Kidney tubule cell (primary cell): ENCODE results near the gene SEMA6B.

Experiments used
- DNase-seq: peaks from one replicate; pipeline ENCODE4 v3.0.0-alpha.2; 2018; ENCODE audit warnings: low spot score

SEMA6B gene

DNA sequence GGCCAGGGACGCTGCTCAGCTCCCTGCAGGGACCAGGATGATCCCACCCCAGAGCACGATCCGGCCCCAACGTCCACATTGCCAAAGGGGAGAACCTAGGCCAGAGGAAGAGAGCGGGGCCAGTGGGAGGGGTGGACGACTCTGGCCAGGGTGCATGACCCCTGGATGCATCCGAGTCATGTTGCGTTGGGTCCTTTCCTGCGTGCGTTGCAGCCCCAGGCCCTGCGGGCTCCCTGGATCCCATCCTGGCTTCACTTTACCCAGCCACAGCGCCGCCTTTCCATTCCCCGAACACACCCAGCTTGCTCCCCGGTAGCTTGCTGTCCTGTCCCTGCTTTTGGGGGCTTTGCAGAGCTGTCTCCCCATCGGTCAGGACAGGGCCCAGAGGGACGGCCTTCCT lies 51.7 kb downstream of the SEMA6B start:
- no peak for DNase-seq

DNA sequence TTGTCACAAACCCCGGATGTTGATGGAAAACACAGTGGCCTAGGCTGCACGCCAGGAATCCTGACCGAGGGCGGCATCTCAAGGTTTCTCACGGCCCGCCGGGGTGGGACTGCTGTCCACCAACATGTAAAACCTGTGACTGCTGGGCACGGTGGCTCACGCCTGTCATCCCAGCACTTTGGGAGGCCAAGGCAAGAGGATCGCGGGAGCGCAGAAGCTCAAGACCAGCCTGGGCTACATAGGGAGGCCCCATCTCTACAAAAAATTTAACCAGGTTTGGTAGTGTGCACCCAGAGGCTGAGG lies 52.4 kb downstream of the SEMA6B start:
- no peak for DNase-seq

DNA sequence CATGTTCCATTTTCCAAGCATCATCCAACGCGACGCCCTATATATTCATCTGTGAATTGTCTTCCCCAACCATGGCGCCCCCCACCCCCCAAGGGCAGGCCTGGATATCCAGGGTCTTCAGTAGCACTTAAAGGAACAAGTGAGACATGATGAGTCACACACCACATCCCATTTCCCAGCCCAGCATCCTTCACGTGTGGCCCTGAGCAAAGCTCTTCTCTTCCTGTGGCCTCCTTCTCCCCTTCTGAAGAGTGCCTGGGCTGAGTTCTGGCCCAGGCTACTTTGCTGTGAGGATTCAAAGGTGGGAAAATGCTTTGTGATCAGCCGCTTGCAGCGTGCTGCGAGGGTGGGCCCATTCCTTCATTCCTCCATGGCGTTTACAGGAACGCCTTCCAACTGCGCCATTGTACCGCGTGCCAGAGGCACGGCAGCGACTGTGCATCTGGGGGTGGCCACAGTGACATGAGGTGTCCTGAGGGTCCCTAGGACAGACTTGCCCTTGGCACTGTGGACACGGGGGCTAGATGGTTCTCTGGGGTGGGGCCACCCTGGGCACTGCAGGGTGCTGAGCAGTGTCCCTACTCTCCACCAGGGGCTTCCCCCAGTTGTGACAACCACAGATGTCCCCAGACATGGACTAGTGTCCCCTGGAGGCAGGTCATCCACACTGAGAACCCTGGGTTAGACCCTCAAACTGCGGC lies 52.9 kb downstream of the SEMA6B start:
- DNase-seq: peak; percentile 56

DNA sequence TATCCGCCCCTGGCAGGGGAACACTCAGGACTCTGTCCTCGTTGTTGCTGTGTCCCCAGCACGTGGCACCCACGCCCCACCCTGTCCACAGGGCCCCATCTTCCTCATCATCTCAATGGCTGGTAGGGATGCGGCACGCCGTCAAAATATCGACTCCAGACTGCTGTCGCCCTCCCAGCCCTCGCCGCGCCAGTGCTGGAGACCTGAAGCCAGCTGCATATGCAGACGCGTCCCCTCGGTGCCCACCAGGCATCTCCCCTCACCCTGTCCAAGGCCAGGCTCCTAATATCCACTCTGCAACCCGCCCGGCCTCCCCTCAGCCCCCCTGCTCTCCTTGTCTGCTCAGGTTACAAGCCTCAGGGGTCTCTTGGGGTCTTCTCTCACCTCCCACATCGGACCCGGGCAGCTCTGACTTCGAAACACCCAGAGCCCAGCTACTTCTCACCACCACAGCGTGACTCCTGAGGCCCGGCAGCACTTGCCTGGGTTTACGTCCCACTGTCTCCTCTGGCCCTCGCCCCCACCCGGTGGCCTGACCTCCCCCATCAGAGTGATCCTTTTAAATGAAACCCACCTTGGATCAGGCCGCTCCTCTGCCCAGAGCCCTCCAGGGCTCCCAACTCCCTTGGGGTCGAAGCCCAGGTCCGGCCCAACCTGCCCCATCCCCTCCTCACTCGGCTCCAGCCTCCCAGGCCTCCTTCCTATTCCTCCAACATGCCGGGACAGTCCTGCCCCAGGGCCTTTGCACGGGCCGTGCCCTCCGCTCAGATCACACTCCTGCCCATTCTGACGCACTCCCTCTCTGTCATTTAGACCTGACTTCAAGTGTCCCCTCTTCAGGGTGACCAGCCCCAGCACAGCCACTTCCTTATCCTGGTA lies 53.7 kb downstream of the SEMA6B start:
- DNase-seq: no peak

DNA sequence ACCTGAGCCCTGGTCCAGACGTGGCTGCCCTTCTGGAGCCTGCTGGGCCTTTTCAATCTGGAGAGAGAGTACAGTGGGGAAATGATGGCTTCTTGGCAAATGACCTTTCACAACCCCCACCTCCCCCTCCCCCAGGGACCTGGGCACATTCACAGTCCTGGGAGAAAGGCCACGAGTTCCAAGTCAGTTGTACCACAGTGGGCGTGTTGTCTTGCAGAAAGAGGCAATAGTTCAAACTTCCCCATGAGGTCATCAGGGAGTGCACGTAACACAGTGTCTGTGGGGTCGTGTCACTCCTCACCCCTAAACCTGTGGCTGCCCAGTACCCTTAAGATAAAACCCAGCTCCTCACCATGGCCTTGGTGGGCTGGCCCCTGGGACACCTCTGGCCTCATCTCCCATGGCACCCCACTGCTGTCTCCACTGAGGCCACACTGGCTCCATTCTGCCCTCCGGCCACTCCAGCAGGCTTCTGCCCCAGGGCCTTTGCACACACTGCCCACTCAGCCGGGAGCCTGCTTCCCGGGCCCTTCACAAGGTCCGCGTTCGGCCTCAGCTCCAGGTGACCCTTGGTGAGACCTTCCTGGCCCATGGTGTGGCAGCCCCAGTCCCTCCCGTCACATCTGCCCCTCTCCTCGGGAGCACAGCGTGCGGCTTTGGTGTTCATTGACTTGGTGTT lies 54.5 kb downstream of the SEMA6B start:
- no peak for DNase-seq

DNA sequence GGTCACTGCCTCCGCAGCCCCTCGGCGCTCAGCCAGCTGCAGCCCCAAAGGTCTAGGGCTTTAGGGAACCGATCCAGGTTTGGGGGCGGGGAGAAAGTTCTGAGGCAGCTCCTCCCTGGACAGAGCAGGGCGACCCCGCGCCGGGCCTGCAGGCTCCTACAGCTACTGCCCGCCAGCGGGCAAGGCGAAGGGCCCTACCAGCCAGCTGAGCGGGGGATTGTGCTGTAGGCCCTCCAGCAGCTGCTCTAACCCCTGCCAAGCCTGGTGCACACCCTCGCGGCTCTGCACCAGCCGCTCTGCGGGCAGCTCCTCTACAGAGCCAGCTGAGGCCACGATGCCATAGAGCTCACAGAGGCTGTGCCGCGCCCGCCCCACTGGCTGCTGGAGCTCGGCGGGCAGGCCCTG lies 55.2 kb downstream of the SEMA6B start:
- no peak for DNase-seq

DNA sequence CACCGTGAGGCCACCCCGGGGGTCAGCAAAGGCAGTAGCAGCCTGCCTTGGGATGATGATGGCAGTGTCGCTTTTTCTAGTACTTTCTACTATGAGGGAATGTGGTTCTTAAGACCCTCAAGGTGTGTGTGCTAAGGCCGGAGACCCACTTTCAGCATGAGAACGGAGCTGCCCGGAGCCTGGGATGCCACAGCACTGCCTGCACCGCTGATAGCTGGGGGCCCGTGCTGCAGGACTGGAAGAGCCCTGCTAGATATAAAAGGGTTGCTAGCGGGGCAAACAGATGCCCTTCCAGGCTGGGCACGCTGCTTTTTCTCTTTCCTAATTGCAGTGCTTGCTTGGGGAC lies 55.7 kb downstream of the SEMA6B start:
- no peak for DNase-seq

DNA sequence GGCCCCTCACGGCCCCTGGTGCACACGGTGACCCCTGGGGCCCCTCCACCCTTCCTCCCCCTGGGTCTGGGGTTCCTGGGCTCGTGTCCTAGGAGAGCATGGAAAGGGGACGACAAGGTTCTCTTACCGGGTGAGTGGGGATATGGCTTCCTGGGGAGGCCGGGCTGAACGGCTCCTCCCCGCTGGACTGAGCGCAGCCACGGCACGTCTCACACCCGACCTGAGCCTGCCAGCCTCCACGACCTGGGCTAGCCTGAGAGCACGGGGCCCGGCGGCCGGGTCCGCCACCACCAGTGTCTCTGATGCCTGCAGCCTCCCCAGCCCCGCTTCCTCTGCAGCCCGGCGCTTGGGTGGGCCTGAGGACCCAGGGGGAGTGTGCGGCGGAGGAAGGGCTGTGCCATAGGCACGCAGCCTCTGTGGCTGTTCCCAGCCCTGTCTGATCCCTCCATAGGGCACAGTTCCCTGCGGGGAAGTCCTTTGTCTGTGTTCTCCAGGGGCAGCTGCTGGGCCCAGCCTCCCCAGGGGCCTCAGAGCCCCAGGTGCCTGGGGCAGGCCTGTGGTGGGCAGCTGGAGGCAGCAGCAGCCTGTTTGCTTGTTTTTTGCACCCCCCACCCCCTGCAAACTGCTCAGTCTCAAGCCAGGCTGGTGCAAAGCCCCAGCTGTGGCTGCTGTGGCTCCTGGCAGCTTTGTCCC lies 56.2 kb downstream of the SEMA6B start:
- DNase-seq: no peak

DNA sequence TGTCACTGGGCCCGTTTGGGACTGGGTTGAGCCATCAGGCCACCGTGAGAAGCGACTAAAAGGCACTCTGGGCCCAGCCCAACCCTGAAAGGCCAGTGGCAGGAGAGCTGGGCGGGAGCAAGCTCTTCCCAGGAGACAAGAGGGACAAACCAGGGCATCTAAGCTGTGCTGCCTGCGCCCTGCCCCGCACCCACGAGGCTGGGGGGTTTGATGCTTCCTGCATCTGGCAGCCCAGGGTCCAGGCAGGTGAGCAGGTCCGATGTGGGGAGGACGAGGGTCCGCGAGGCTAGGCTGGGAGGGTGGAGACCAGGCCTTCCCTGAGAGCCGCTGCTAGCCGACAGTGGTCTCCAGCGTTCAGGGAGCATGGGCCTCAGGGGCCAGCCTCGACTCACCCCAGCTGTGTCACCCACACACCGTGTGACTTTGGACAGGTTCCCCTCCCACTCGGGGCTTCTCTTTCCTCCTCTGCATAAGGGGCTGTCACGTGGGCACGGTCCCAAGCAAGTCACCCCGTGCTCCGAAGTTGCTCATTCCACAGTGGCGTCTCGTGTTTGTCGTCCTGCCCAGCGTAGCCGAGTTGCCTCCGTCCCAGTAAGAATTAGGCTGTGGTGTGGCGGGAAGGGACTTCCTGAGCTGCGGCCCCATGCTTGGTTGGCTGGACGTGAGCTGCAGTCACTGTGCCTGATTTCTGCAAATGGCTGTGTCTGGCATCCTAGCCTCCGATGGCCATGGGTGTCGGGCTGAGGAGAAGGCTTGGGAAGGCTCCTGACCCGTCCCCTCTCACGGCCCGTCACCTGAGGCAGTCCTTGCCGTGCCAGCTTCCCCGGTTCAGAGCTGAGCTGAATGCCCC lies 57.0 kb downstream of the SEMA6B start:
- no peak for DNase-seq

DNA sequence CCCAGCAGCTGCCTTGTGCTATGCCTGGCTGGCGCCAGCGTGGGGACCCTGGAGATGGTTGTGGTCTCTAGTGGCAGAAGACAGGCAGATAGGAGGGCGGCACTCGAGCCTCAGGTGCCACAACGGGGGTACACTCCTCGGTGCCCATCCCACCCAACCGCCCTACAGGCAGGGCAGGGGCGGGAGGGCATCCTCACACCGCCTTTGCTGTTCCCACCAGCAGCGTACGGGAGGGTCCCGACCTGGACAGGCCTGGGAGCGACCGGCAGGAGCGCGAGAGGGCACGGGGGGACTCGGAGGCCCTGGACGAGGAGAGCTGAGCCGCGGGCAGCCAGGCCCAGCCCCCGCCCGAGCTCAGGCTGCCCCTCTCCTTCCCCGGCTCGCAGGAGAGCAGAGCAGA lies 57.8 kb downstream of the SEMA6B start:
- DNase-seq: no peak

DNA sequence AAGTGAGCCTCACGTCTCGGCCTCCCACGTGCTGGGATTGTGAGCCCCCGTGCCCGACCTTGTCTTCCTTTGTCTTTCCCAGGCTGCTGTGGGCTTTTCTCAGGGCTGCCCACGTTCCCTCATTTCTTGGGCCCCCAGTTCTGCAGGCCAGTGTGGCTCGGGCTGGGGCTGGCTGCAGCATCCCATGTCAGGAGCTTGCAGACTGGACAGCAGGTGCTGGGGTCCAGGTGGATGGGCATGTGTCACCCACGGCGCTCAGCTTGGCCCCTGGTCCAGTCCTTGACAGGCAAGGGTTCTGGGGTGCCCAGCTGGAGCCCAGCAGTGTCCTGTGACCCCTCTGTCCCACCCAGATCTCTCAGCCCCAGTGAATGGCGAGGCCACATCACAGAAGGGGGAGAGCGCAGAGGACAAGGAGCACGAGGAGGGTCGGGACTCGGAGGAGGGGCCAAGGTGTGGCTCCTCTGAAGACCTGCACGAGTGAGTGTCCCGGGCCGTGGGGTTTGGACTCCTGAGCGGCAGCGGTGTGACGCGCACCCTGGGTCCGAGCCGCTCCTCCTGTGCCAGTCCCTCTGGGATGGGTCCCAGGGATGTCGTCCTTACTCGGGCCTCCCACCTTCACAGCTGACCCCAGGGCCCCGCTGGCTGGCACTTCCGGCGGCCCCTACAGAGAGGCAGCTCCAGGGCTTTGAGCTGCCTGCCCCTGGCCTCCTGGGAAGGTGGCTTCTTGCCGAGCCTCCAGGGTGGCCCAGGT lies 58.5 kb downstream of the SEMA6B start:
- no peak for DNase-seq

DNA sequence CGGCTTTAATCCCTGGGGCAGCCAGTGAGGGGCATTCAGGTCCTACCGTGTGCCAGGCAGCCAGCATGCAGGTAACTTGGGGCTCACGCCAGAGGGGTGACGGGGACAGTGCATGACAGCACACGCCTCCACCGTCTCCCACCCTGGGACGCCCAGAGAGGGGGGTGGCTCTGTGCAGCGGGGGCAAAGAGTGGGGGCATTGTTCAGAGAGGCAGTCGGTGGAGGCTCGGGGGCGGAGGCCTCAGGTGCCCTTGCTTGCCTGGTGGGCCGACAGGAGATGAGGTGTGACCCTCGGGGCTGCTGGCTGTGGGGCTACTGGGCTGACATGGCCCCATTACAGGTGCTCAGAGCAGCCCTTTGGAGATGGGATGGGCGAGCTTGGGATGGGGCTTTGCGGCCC lies 59.6 kb downstream of the SEMA6B start:
- DNase-seq: no peak

DNA sequence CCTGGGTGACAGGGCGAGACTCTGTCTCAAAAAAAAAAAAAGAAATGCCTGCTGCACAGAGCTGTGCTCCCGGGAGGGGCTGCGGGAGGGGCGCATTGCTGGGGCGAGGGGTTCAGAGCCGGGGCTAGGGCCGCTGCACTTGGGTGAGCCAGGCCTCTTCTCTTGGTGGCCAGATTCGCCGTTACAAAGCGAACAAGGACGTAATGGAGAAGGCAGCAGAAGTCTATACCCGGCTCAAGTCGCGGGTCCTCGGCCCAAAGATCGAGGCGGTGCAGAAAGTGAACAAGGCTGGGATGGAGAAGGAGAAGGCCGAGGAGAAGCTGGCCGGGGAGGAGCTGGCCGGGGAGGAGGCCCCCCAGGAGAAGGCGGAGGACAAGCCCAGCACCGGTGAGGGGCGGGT lies 60.2 kb downstream of the SEMA6B start:
- no peak for DNase-seq

DNA sequence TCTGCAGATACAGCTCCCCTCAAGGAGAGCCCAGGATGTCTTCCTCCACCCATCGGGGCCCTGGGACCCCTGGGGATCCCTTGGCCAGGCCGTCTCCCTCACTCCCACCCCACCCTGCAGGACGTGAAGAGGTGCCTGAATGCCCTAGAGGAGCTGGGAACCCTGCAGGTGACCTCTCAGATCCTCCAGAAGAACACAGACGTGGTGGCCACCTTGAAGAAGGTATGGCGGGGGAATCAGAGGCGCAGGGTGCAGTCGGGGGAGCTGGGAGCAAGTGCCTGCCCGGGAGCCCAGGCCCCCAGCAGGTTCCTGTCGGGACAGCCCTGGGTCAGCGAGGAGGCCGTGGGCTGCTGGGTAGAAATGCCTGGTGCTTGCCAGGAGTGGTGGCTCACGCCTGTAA lies 60.8 kb downstream of the SEMA6B start:
- DNase-seq: no peak

DNA sequence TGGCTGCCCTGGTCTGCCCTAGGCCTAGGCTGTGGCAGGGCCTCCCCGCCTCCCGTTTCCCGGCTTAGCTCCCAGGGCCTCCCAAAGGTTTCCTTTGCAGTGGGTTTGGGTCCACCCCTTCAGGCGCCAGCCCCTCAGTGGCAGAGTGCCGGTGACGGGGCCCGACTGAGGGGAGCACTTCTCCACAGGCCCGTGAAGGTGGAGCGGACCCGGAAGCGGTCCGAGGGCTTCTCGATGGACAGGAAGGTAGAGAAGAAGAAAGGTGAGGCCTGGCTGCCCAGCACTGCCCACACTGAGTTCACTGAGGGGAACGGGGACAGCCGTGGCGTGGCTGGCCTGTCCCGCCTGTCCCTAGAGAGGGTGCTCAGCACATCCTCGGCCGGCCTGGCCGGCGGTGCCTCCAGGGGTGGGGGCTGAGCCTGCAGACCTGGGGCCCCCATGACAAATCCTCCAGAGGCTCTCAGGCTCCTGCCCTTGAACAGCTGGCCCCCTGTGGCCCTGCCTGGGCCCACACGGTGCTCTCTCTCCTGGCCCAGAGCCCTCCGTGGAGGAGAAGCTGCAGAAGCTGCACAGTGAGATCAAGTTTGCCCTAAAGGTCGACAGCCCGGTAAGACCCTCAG lies 61.6 kb downstream of the SEMA6B start:
- DNase-seq: no peak

DNA sequence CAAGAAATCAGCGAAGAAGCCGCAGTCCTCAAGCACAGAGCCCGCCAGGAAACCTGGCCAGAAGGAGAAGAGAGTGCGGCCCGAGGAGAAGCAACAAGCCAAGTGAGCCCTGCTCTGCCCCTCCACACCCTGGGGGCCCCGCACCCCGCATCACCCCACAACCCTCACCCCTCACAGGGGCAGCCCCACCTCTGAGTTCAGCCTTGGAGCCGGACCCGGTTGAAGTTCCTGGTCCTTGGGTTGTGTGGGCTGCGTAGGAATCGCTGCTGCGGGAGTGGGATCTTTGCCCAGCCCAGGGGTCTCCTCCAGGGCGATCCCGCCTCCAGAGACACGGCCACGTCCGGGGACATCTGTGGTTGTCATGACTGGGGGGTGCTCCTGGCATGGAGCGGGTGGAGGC lies 63.2 kb downstream of the SEMA6B start:
- DNase-seq: no peak

DNA sequence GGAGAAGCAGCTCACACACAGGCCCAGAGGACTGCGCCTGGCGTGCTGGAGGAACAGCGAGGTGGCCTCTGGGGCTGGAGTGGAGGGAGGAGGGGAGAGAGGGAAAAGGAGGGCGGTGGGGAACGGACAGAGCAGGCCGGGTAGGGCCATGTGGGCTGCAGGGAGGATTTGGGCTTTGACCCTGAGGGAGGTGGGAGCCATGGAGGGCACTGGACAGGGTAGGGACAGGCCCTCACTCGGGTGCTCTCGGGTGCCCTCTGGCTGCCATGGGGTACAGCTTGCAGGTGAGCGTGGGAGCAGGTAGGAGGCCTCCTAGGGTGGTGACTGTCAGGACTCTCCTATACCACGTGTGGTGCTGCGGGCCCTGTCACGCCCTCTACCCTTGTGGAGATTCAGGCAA lies 64.0 kb downstream of the SEMA6B start:
- DNase-seq: no peak

DNA sequence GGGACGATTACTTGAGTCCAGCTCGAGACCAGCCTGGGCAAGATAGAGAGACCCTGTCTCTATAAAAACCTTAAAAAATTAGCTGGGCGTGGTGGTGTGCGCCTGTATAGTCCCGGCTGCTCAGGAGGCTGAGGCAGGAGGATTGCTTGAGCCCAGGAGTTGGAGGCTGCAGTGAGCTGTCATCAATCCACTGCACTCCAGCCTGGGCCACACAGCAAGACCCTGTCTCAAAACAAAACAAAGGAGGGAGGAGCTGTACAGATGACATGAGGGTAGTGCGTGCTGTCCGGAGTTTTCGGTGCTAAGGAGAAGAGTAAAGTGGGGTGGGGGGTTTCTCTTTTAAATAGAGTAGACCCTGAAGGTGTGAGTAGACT lies 64.8 kb downstream of the SEMA6B start:
- no peak for DNase-seq

DNA sequence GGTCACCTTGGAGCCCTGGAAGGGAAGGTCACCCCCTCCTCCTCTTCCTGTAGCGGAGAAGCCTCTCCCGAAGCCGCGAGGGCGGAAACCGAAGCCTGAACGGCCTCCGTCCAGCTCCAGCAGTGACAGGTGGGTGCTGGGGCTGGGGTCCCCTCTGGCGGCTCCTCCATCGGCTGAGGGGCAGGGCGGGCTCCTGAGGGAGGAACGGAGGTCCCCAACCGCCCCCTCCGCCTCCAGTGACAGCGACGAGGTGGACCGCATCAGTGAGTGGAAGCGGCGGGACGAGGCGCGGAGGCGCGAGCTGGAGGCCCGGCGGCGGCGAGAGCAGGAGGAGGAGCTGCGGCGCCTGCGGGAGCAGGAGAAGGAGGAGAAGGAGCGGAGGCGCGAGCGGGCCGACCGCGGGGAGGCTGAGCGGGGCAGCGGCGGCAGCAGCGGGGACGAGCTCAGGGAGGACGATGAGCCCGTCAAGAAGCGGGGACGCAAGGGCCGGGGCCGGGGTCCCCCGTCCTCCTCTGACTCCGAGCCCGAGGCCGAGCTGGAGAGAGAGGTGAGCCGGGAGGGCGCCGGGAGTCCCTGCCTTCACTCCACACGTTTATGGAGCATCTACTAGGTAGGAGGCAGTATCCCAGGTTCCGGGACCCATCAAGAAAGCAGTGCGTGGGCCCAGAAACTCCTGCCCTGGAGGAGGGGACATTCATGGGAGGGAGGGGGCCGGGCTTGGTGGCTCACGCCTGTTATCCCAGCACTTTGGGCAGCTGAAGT lies 65.4 kb downstream of the SEMA6B start:
- no peak for DNase-seq
